Fibroblast of skin of scalp (primary cell): ENCODE results near the gene BRD8.

ENCODE experiments used
- DNase-seq: peaks from one replicate; pipeline ENCODE4 v3.0.0-alpha.2; 2013

BRD8 gene

GRCh38 chr5:138096363-138096762, 82.1 kb downstream of the BRD8 start:
- DNase-seq = no peak

GRCh38 chr5:138095100-138095907, 83.1 kb downstream of the BRD8 start:
- DNase-seq = no peak

- DNase-seq = no peak
These were observed 85.4 kb downstream of the BRD8 start for GRCh38 chr5:138093036-138093435.

GRCh38 chr5:138092301-138092700, 86.1 kb downstream of the BRD8 start:
- no peak for DNase-seq

- DNase-seq = no peak
These were observed 86.7 kb downstream of the BRD8 start for GRCh38 chr5:138091685-138092084.
